Limb (tissue), 2 donors: ENCODE data around the gene TTC7B.

Experiments
- DNase-seq, 2 donors: peaks; one replicate each; pipeline ENCODE4 v3.0.0-alpha.2; 2016; ENCODE audit errors: extremely low spot score in 2 of 2

The TTC7B gene

GRCh38 chr14:90621201-90621600 lies 195.0 kb downstream of the TTC7B start:
- DNase-seq = no peak

- DNase-seq = no peak
Observed at GRCh38 chr14:90620568-90621077, 195.6 kb downstream of the TTC7B start.

- no peak for DNase-seq
Observed at GRCh38 chr14:90619911-90620310, 196.3 kb downstream of the TTC7B start.

GRCh38 chr14:90617961-90618360 lies 198.3 kb downstream of the TTC7B start:
- DNase-seq = no peak

GRCh38 chr14:90616881-90617280 lies 199.3 kb downstream of the TTC7B start:
- DNase-seq = no peak

- DNase-seq = no peak
Observed at GRCh38 chr14:90616313-90616712, 199.9 kb downstream of the TTC7B start.

- DNase-seq = no peak
Observed at GRCh38 chr14:90615517-90616060, 200.6 kb downstream of the TTC7B start.

- DNase-seq = no peak
Observed at GRCh38 chr14:90614696-90615516, 201.3 kb downstream of the TTC7B start.

GRCh38 chr14:90613997-90614396 lies 202.2 kb downstream of the TTC7B start:
- no peak for DNase-seq

- no peak for DNase-seq
Observed at GRCh38 chr14:90613453-90613852, 202.8 kb downstream of the TTC7B start.

GRCh38 chr14:90612801-90613200 lies 203.4 kb downstream of the TTC7B start:
- no peak for DNase-seq

GRCh38 chr14:90611936-90612335 lies 204.3 kb downstream of the TTC7B start:
- peak in 1 of 2 donors; percentile 67 for DNase-seq

GRCh38 chr14:90611501-90611900 lies 204.7 kb downstream of the TTC7B start:
- DNase-seq = no peak

- no peak for DNase-seq
Observed at GRCh38 chr14:90610346-90611040, 205.7 kb downstream of the TTC7B start.

- DNase-seq = no peak
Observed at GRCh38 chr14:90609376-90609775, 206.9 kb downstream of the TTC7B start.

- peak in 1 of 2 donors; percentile 42 for DNase-seq
Observed at GRCh38 chr14:90608929-90609341, 207.3 kb downstream of the TTC7B start.

- DNase-seq = no peak
Observed at GRCh38 chr14:90608281-90608680, 207.9 kb downstream of the TTC7B start.

- DNase-seq = no peak
Observed at GRCh38 chr14:90607141-90607540, 209.1 kb downstream of the TTC7B start.

- no peak for DNase-seq
Observed at GRCh38 chr14:90606434-90606833, 209.8 kb downstream of the TTC7B start.

- DNase-seq = no peak
Observed at GRCh38 chr14:90605430-90605829, 210.8 kb downstream of the TTC7B start.

- DNase-seq = no peak
Observed at GRCh38 chr14:90604356-90604755, 211.9 kb downstream of the TTC7B start.

- DNase-seq = no peak
Observed at GRCh38 chr14:90603841-90604240, 212.4 kb downstream of the TTC7B start.
